HepG2 (cell line): ENCODE results near the gene TFAP2E. TPM values are rescaled to one million over a fixed set of nuclear protein-coding genes. Genes with fewer than 3 reads are reported as not detected.

Source experiments
- CREB1 ChIP-seq, 2 experiments: fragments of 450-650 bp in 1 of 2; IDR thresholded peaks; 2 replicates each; pipeline ENCODE4 v1.6.1; 2016 to 2017; ENCODE audit warnings: control low read depth in 1 of 2, mild to moderate bottlenecking in 1 of 2, missing compliant biosample characterization in 1 of 2, missing genetic modification characterization in 1 of 2
- FOXC1 ChIP-seq: sonication (generic); formaldehyde crosslinking; IDR thresholded peaks from 2 replicates; pipeline ENCODE4 v1.8.0; 2022; ENCODE audit warnings: mild to moderate bottlenecking, missing genetic modification reagents, borderline replicate concordance
- GATAD1 ChIP-seq: IDR thresholded peaks from 2 replicates; pipeline ENCODE4 v1.6.1; 2016; ENCODE audit warnings: missing genetic modification reagents, missing compliant biosample characterization
- GLI4 ChIP-seq: sonication (generic); formaldehyde crosslinking; IDR thresholded peaks from 2 replicates; pipeline ENCODE4 v1.5.1; 2020; ENCODE audit warnings: missing genetic modification reagents, mild to moderate bottlenecking, moderate library complexity, borderline replicate concordance
- HDAC1 ChIP-seq: sonication (generic); formaldehyde crosslinking; IDR thresholded peaks from 2 replicates; pipeline ENCODE4 v1.5.1; 2020; ENCODE audit warnings: mild to moderate bottlenecking, missing genetic modification reagents
- ISX ChIP-seq: sonication (generic); formaldehyde crosslinking; conservative IDR thresholded peaks from 2 replicates; pipeline ENCODE4 v1.5.0; 2020; ENCODE audit warnings: missing genetic modification reagents
- MAFF ChIP-seq: IDR thresholded peaks from 2 replicates; pipeline ENCODE4 v1.6.1; 2011; ENCODE audit warnings: low read depth, low read length, improper control_type of control experiment
- MYC ChIP-seq: sonication (generic); formaldehyde crosslinking; IDR thresholded peaks from 2 replicates; pipeline ENCODE4 v1.9.0; 2021; ENCODE audit warnings: missing genetic modification reagents, borderline replicate concordance
- NFKB2 ChIP-seq: sonication (generic); formaldehyde crosslinking; IDR thresholded peaks from 2 replicates; pipeline ENCODE4 v1.4.0; 2020; ENCODE audit warnings: missing genetic modification reagents, borderline replicate concordance
- NR2F1 ChIP-seq, 2 experiments: fragments of 450-650 bp in 1 of 2; formaldehyde crosslinking in 1 of 2; IDR thresholded peaks; 2 replicates each; pipeline versions ENCODE4 v1.5.0 to v1.6.1; 2016 to 2020; ENCODE audit warnings: mild to moderate bottlenecking in 1 of 2, missing compliant biosample characterization in 1 of 2, missing genetic modification reagents in 1 of 2, moderate library complexity in 1 of 2
- PRMT3 ChIP-seq: sonication (generic); formaldehyde crosslinking; IDR thresholded peaks from 2 replicates; pipeline ENCODE4 v1.8.1; 2022; ENCODE audit warnings: low read depth, mild to moderate bottlenecking, moderate library complexity, missing genetic modification reagents, borderline replicate concordance
- SP5 ChIP-seq: IDR thresholded peaks from 2 replicates; pipeline ENCODE4 v1.6.1; 2016; ENCODE audit warnings: low read depth, borderline replicate concordance
- SYNCRIP ChIP-seq: fragments of 200-400 bp; formaldehyde crosslinking; IDR thresholded peaks from 2 replicates; pipeline ENCODE4 v1.6.1; 2018; ENCODE audit warnings: mild to moderate bottlenecking, low read depth, low read length; ENCODE audit not compliant: insufficient read depth
- THYN1 ChIP-seq: sonication (generic); formaldehyde crosslinking; IDR thresholded peaks from 2 replicates; pipeline ENCODE4 v1.8.1; 2023; ENCODE audit warnings: low read depth, mild to moderate bottlenecking, moderate library complexity, missing genetic modification reagents, borderline replicate concordance
- WIZ ChIP-seq: sonication (generic); formaldehyde crosslinking; IDR thresholded peaks from 2 replicates; pipeline ENCODE4 v1.5.1; 2020; ENCODE audit warnings: mild to moderate bottlenecking, missing genetic modification reagents
- ZNF431 ChIP-seq: sonication (generic); formaldehyde crosslinking; IDR thresholded peaks from 2 replicates; pipeline ENCODE4 v1.9.0; 2022; ENCODE audit warnings: missing genetic modification reagents, low read depth, mild to moderate bottlenecking, borderline replicate concordance
- ZNF672 ChIP-seq: sonication (generic); formaldehyde crosslinking; IDR thresholded peaks from 2 replicates; pipeline ENCODE4 v1.8.1; 2022; ENCODE audit warnings: missing genetic modification reagents
- polyA plus RNA-seq, 8 experiments: library from polyadenylated mRNA; depleted of rRNA in 3 of 8; stranded (reverse) in 7 of 8; unstranded in 1 of 8; fragments of >200 nt; fragmentation: Illumina TruSeq in 4 of 8; extraction: Trizol in 4 of 8; gene quantifications; 2 replicates each; pipeline versions ENCODE4 v1.2.1 to v1.2.3, GENCODE V29; 2011 to 2016; ENCODE audit warnings: low read depth in 4 of 8, missing spikeins in 1 of 8, mixed read lengths in 1 of 8; ENCODE audit not compliant: insufficient read depth in 1 of 8
- total RNA-seq, 5 experiments: library from RNA; depleted of rRNA; stranded (reverse); fragments of >200 nt; fragmentation: Illumina TruSeq; extraction: Trizol; gene quantifications; 2 replicates each; pipeline ENCODE4 v1.2.3, GENCODE V29; 2016; ENCODE audit warnings: low read depth in 1 of 5
- TF ChIP-seq, protein P1 (sequence below): IDR thresholded peaks from 2 replicates; pipeline ENCODE4 v1.6.1; 2016
- TF ChIP-seq, protein P2 (sequence below): sonication (generic); formaldehyde crosslinking; IDR thresholded peaks from 2 replicates; pipeline ENCODE4 v1.4.0; 2020; ENCODE audit warnings: missing genetic modification reagents, borderline replicate concordance
- TF ChIP-seq, protein P3 (sequence below): sonication (generic); formaldehyde crosslinking; IDR thresholded peaks from 2 replicates; pipeline ENCODE4 v1.8.1; 2023; ENCODE audit warnings: mild to moderate bottlenecking, missing genetic modification reagents, borderline replicate concordance
- TF ChIP-seq, protein P4 (sequence below): IDR thresholded peaks from 2 replicates; pipeline ENCODE4 v1.6.1; 2018; ENCODE audit warnings: missing genetic modification reagents, mild to moderate bottlenecking, missing compliant biosample characterization
- TF ChIP-seq, protein P5 (sequence below): sonication (generic); formaldehyde crosslinking; IDR thresholded peaks from 2 replicates; pipeline ENCODE4 v1.4.0; 2020; ENCODE audit warnings: mild to moderate bottlenecking, missing genetic modification reagents

TFAP2E gene
- total and polyA plus RNA-seq, 2 of the 13 experiments (the other 11 are each of a cell fraction or from before 2014, with no cell fraction given), result 0.31 to 0.41 TPM

DNA sequence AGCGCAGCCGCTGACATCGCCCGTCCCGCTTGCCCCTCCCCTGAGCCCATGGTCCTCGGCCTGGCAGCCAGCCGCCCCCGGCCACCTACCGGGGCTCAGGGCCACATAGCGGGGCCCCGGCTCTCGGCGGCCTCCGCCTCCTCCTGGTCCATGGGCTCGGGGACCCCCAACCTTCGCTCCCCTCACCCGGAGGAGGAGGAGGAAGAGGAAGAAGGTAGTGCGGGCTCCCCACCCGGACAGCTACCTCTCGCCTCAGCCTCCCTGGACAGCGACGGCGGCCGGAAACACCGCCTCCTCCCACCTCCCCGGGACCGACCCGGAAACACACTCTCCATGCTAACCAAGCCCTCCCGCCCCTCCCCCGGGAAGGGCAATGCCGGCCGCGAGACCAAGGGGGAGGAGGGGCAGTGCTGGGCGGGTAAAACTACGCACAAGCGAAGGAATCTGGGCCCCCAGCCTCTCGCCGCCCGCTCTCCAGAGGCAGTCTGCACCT lies 15.9 kb upstream of the TFAP2E start, which contains the start of gene KIAA0319L (continued):
- TF ChIP-seq CREB1 (IDR thresholded peaks at IDR 0.05), result no peak
- no peak for TF ChIP-seq CREB1 (CRISPR knock-in tag; IDR thresholded peaks at IDR 0.05)
- TF ChIP-seq NR2F1 (CRISPR knock-in tag; IDR thresholded peaks at IDR 0.05), result no peak
- no peak; the same call in 1 of the 2 replicates for TF ChIP-seq GATAD1
- peak; percentile 62; the same call in 1 of the 2 replicates for TF ChIP-seq HDAC1 (CRISPR knock-in tag)
- no peak for TF ChIP-seq SP5 (CRISPR knock-in tag)
- TF ChIP-seq ISX (CRISPR knock-in tag), result no peak
- TF ChIP-seq, protein P1, sequence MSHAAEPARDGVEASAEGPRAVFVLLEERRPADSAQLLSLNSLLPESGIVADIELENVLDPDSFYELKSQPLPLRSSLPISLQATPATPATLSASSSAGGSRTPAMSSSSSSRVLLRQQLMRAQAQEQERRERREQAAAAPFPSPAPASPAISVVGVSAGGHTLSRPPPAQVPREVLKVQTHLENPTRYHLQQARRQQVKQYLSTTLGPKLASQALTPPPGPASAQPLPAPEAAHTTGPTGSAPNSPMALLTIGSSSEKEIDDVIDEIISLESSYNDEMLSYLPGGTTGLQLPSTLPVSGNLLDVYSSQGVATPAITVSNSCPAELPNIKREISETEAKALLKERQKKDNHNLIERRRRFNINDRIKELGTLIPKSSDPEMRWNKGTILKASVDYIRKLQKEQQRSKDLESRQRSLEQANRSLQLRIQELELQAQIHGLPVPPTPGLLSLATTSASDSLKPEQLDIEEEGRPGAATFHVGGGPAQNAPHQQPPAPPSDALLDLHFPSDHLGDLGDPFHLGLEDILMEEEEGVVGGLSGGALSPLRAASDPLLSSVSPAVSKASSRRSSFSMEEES (CRISPR knock-in tag), result no peak
- TF ChIP-seq, protein P2, sequence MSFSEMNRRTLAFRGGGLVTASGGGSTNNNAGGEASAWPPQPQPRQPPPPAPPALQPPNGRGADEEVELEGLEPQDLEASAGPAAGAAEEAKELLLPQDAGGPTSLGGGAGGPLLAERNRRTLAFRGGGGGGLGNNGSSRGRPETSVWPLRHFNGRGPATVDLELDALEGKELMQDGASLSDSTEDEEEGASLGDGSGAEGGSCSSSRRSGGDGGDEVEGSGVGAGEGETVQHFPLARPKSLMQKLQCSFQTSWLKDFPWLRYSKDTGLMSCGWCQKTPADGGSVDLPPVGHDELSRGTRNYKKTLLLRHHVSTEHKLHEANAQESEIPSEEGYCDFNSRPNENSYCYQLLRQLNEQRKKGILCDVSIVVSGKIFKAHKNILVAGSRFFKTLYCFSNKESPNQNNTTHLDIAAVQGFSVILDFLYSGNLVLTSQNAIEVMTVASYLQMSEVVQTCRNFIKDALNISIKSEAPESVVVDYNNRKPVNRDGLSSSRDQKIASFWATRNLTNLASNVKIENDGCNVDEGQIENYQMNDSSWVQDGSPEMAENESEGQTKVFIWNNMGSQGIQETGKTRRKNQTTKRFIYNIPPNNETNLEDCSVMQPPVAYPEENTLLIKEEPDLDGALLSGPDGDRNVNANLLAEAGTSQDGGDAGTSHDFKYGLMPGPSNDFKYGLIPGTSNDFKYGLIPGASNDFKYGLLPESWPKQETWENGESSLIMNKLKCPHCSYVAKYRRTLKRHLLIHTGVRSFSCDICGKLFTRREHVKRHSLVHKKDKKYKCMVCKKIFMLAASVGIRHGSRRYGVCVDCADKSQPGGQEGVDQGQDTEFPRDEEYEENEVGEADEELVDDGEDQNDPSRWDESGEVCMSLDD, result no peak
- TF ChIP-seq SYNCRIP, result no peak
- TF ChIP-seq, protein P3, sequence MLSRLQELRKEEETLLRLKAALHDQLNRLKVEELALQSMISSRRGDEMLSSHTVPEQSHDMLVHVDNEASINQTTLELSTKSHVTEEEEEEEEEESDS, result no peak
- no peak for TF ChIP-seq GLI4
- TF ChIP-seq, protein P4, sequence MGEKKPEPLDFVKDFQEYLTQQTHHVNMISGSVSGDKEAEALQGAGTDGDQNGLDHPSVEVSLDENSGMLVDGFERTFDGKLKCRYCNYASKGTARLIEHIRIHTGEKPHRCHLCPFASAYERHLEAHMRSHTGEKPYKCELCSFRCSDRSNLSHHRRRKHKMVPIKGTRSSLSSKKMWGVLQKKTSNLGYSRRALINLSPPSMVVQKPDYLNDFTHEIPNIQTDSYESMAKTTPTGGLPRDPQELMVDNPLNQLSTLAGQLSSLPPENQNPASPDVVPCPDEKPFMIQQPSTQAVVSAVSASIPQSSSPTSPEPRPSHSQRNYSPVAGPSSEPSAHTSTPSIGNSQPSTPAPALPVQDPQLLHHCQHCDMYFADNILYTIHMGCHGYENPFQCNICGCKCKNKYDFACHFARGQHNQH (CRISPR knock-in tag), result 0 out of 2 replicates have a peak, but pooled peaks have one; percentile 47
- TF ChIP-seq FOXC1, result no peak
- no peak for TF ChIP-seq WIZ
- no peak for TF ChIP-seq ZNF672
- no peak for TF ChIP-seq MAFF
- no peak for TF ChIP-seq MYC (CRISPR knock-in tag)
- no peak for TF ChIP-seq PRMT3 (CRISPR knock-in tag)
- TF ChIP-seq, protein P5, sequence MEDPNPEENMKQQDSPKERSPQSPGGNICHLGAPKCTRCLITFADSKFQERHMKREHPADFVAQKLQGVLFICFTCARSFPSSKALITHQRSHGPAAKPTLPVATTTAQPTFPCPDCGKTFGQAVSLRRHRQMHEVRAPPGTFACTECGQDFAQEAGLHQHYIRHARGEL (CRISPR knock-in tag), result no peak
- TF ChIP-seq THYN1 (CRISPR knock-in tag), result no peak
- no peak; the same call in 1 of the 2 replicates for TF ChIP-seq NFKB2 (CRISPR knock-in tag)
- peak; percentile 81; the same call in 1 of the 2 replicates for TF ChIP-seq ZNF431 (CRISPR knock-in tag)
